Testis (tissue), 2 donors: ENCODE data around the gene ADAMTS19.

Source experiments
- CTCF ChIP-seq, 3 experiments: fragments of 450-650 bp in 2 of 3; fragments of 200-600 bp in 1 of 3; sonication (generic) in 1 of 3; IDR thresholded peaks; one replicate each; pipeline ENCODE4 v1.5.1; 2016 to 2019; ENCODE audit warnings: antibody characterized with exemption in 3 of 3, mild to moderate bottlenecking in 2 of 3, moderate library complexity in 1 of 3
- POLR2A ChIP-seq: fragments of 450-650 bp; IDR thresholded peaks from one replicate; pipeline ENCODE4 v1.6.1; 2017; ENCODE audit warnings: antibody characterized with exemption, mild to moderate bottlenecking, moderate library complexity

DNA sequence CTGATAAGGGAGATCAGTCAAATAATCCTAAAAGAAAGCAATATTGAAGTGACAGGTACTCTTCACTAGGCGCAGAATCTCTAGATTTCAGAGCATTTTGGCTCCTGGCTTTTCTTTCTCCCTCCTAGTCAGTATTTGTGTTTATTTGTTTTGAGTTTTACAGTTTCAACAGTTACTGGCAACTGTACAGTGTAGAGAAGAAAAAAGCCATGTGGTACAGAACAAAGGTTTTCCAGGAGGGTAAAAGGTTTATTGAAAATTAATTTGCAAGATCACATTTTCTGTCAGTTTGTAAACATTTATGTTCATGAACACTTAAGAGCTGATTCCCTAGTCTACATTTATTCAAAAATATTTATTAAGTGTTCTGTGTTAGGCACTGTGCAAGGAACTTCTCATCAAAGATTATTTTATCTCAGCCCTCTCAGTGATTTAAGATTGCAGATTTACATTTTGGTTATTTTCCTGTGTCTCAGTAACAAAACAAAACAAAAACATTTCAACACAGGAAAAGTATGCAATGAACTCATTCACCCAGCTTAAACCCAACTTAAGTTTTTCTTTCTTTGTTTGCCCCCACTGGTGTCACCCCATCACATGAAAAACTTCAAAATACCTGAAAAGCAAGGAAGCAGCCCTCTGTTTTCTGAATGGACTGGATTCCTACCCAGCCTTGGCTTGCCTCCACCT lies 300.7 kb downstream of the ADAMTS19 start:
- TF ChIP-seq POLR2A (no peak), CTCF (IDR thresholded peaks at IDR 0.05) (no peak)
